Activated CD4-positive, alpha-beta T cell treated with anti-CD3 and anti-CD28 coated beads, Interleukin-2, Interleukin-6, amounts not matched to agents 100 ng/mL and 50 ng/mL, durations not matched to agents 16 hours and 8 hours (primary cell): ENCODE measurements around the gene STX7.

ENCODE experiments used
- DNase-seq: peaks from one replicate; pipeline ENCODE4 v3.0.0-alpha.2; 2020

STX7 gene

GRCh38 chr6:132405143-132405915 lies 107.6 kb downstream of the STX7 start:
- peak; percentile 15 for DNase-seq

DNA sequence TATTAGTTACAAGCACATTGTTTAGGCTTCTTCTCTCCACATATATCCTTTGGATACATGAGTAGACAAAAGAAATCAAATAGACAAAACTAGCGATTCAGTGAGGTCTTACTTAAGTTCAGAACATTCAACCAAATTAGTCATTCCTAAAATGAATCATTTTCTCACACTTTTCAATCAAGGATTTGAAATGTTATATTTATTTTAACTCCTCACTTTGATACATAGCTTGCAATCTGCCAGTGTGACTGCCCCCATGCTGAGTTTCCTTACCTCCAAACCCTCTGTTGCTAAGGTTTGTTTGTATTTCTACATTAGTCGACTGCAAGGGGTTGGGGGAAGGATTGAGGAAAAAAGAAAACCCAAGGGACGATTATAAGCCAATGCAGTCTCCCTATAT lies 108.2 kb downstream of the STX7 start:
- DNase-seq: peak; percentile 12

DNA sequence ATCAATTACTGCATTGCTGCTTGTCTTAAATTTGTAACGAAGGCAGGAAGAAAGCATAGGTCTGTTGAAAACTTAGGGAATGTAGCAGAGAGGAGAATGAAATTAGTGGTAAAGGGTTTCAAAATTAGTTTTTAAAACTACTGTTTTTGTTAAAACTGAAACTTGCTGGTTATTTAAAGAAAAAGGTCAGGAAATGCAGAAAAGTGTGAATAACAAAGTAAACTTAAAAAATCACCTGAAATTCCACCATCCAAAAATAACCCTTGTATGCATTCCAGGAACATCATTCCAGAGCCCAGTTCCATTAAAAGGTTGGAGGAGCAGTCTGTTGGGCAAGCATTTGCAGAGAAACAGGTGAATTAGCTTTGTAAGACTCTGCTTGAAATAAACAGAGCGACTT lies 108.6 kb downstream of the STX7 start:
- no peak for DNase-seq

GRCh38 chr6:132401618-132402285 lies 111.2 kb downstream of the STX7 start:
- DNase-seq: no peak

- DNase-seq: no peak
Observed at GRCh38 chr6:132400883-132401617, 111.9 kb downstream of the STX7 start, which contains the start of gene MOXD1. Gene MOXD1 (minus strand): TSS chr6:132401475. CDS start chr6:132401426, 49 bp downstream.

- DNase-seq: no peak
Observed at GRCh38 chr6:132400555-132400882, 112.4 kb downstream of the STX7 start.

GRCh38 chr6:132399376-132400074 lies 113.4 kb downstream of the STX7 start:
- no peak for DNase-seq
